Esophagus mucosa (tissue), 1 donor: ENCODE data around the gene SCAP. TPM values are rescaled to one million over a fixed set of nuclear protein-coding genes. Genes with fewer than 3 reads are reported as not detected.
"Not testable (repeated sequence)": the region's sequence is repeated elsewhere in the genome, so short reads cannot be mapped to it uniquely, and the experiment has no call there.

Experiments used
- ATAC-seq: fragments of 200-7000 bp; cut with Tn5 transposase; one replicate; pipeline ENCODE4 v1.9.1; 2020
- total RNA-seq: library from RNA; stranded (reverse); gene quantifications from one replicate; pipeline ENCODE4 v1.2.4, GENCODE V29; 2023
- donor health status: DM: yes; HTN: yes; CAD: no.

The SCAP gene
- total RNA-seq: 59.8 TPM

DNA sequence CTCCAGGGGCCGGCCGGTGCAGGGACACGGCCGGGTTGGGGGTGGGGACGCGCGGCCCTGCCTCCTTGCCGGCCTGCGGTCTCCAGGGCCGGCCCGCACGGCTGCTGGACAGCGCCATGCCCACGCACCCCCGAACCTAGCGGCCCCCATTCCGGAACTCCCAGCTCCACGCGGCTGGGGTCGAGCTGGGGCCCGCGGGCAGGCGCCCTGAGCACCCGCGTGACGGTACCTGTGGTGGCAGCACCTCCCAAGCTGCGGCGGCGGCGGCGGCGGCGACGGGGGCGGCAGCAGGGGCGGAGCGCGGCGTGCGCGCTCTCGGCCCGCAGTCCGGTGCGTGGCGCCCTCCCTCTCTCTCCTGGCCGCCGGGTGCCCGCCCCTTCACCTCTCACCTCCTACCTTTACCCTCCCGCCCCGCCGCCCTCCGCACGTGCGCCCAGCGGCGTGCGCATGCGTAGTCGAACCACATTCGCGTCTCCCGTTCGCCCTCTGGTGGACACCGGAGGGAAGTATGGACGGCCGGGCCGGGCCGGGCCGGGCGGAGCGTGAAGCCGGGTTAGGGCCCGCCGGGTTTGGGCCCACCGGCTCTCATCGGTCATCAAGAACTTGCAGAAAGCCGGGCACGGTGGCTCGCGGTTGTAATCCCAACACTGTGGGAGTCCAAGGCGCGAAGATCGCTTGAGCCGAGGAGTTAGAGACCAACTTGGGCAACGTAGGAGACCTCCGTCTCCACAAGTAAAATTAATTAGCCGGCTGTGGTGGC, at the start of gene SCAP:
Gene SCAP, minus strand, starts transcription at position 372 of the 760 bp plus-strand sequence. CDS start 32,948 bp downstream, outside the sequence.
- ATAC-seq: peak; percentile 97

DNA sequence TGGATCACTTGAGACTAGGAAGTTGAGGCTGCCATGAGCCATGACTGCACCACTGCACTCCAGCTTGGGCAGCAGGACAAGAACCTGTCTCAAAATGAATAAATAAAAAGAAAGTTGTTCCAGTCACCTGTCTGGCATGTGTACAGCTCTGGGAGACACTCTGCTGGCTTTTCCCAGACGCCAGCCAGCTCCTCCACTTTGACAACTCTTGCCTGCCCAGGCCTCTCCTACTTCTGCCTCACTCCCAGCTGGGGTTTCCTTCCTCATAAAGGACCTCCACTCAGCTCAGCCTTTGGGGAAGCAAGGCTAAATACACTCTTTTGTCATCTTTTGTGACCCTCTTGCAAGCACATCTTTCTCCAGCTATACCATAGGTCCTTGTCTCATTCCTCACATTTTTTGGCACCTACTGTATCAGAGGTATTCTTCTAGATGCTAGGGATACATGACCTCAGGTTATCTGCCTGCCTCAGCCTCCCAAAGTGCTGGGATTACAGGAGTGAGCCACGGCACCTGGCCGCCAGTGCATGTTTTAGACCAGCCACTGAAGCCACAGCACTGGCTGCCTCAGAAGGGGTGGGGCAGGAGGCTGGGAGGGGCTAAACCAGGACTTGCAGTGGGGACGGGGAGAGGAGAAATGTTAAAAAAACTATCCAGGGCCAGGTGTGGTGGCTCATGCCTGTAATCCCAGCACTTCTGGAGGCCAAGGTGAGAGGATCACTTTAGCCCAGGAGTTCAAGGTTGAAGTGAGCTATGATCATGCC, 47.8 kb upstream of the SCAP start:
- no peak for ATAC-seq

DNA sequence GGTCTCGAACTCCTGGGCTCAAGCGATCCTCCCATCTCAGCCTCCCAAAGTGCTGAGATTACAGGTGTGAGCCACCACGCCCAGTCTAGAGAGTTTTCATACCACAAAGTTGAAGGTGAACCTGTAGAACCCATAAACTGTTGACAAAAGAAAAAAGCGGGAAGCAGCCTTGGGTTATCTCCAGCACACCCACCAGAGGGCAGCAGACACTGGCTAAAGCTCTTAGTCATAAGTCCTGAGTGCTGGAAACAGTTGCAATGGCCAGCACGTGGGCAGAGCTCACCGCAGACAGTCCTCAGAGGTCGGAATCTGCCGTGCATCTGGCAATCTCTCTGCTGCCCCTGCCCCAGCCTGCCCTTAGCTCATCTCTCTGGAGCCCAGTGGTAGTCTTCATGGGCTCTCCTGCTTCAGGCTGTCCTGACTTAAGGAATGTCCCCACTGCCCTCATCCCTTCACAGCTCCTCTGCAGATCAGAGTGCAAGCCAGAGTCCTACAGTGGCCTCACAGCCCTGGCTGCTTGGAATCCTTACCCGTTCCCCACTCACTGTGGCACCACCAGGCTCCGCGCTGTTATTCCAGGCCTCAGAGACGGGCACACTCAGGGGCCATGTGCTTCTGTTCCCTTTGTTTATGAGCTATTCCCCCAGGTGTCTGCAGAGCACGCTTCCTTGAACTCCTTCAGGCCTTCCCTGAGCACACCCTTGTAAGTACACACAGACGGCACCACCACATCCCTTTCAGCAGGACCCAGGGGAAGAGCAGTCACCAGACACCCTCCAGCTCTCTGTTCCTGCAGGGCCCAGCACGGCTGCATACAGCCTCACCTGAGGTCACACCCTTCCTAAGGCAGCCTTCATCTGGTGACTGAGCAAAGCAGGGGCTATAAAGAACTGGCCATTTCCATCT, 46.6 kb upstream of the SCAP start:
- ATAC-seq: peak; percentile 95

DNA sequence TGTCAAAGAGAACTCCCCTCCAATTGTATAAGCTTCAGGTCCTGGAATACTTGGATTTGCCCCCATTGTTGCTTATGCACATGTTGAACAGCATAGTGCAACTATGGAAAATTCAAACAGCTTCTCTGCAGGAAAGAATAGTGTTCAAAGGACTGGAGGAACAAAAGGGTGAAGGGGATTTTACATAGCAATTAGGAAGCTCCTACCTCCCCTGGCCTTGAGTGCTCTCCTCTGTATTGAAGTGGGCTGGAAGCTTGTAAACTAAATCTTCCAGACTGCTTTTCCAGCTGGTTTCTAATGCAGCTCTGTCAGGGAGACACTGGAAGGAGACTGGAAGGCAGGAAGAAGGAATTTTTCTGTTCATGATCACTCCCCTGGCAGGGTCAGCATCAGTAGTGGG, 45.0 kb upstream of the SCAP start:
- ATAC-seq: no peak

- no peak for ATAC-seq
These were observed 42.2 kb upstream of the SCAP start for GRCh38 chr3:47517937-47518336.

GRCh38 chr3:47515864-47516319, 40.2 kb upstream of the SCAP start:
- ATAC-seq: no peak

DNA sequence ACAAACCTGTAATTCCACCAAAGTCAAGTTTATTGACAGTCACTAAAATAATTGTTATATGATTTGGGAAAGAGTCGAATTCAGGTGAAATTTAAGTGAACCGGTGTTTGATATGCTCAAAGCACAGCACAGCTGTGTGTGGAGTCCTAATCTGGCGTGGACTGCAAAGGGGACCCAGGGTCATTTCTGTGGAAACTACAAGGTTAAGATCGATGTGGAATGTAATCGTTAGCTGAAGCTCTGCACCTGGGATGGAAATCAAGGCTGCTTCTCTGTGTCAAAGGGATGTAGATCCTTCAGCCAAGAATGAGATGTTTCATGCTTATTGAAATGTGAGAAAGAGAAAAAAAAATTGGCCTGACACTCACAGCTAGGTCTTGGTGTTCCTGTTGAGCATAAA, 39.4 kb upstream of the SCAP start:
- ATAC-seq: no peak

DNA sequence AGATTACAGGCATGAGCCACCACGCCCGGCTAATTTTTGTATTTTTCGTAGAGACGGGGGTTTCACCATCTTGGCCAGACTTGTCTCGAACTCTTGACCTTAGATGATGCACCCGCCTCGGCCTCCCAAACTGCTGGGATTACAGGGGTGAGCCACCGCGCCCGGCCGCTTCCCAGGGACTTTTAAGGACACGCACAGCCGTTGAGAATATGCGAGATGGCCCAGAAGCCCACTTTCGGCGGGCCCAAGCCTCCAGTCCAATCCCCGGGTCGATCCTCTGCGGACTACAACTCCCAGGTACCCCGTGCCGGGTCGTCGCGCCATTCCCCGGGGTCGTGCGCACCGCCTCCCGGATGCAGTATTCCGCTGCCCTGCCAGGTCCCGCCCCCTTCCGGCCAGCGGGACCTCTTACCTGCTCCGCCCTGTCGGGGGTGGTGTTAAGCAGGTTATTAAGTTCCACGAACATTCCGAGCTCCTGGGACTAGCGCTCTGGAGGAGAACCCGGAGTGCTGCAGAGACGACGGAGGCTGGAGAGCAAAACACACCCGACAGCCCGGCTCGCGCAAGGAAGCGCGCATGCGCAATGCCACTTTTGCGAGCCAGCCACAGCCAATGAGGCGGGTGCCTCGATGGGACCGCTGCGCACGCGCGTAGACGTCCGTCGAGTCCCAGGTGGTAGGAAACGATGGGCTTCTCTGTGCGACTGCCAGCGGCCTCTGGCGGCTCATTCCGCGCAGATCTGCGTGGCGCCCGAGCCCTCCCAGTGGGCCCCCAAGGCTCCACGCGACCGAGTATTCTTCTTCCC, 37.6 kb upstream of the SCAP start, which contains the start of gene ELP6:
Gene ELP6, minus strand, starts transcription at position 588 of the 805 bp plus-strand sequence. Its CDS starts 122 bp downstream, at position 466.
- ATAC-seq: peak; percentile 99

DNA sequence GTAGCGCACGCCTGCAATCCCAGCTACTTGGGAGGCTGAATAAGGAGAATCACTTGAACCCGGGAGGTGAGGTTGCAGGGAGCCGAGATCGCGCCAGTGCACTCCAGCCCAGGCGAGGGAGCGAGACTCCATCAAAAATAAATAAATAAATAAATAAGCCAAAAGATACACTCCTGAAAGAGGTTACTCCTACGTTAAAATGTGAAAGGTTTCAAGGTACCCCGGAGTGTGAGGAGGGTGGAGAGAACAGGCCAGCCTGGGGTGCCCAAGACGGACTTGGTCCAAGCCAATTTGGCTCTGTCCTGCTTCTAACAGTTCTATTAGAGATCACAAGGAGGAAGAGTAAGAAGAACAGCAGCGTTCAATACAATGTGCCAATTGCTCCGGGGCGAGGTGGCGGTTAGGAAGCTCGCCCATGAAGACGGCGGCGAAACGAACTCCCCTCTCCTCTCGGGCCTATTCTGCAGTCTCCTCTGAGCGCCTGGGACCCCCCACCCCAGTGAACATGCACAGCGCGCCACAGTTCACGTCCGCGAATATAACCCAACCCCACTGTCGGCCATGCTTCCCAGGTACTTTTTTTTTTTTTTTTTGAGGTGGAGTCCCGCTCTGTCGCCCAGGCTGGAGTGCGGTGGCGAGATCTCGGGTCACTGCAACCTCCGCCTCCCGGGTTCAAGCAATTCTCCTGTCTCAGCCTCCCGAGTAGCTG, 36.8 kb upstream of the SCAP start:
- peak; percentile 19 for ATAC-seq

DNA sequence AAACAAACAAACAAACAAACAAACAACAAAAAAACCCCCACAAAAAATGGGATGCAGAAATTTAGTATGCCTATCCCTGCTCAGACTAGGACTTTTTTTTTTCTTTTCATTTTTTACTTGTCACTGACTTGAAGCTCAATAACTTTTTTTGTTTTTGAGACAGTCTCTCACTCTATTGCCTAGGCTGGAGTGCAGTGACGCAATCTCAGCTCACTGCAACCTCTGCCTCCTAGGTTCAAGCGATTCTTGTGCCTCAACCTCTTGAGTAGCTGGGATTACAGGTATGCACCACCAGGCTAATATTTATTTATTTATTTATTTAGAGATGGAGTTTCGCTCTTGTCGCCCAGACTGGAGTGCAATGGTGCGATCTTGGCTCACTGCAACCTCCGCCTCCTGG, 29.5 kb upstream of the SCAP start:
- ATAC-seq: not testable (repeated sequence)

- no peak for ATAC-seq
These were observed 28.4 kb upstream of the SCAP start for GRCh38 chr3:47504113-47504512.

DNA sequence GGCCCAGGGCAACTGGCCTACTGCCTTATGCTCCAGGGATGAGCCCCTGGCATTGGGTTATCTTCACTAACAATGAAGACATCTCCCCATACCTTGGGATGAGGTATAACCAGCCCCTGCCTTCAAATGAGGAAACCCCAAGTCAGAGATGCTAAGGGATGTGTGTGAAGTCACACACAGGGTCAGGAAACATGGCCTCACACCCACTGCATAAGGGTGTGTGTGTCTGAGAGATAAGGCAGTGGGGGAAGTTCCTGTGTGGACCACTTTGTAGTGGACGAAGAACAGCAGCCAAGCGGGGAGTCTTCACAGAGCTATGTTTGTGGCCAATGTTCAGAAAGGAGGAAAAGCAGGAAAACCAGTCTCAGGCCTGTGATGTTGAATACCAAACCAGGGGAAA, 27.3 kb upstream of the SCAP start:
- ATAC-seq: no peak

DNA sequence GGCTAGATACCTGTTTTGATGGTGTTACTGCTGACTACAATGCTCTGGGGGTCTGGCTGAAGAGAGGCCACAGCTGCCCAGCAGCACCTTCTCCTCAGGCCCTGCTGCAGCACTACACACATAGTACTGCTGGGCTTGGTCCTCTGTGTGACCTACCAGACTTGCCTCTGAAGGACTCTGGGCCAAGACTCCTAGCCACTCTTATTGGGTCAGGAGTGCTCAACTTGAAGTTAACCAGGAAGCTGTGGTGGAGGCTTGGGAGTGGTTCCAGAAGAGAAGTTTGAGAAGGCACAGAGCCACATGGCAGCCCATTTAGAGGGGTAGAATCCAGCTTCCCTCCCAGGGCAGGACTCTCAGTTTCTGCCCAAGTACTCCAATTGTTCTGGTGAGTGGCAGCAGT, 21.2 kb upstream of the SCAP start:
- peak; percentile 11 for ATAC-seq

DNA sequence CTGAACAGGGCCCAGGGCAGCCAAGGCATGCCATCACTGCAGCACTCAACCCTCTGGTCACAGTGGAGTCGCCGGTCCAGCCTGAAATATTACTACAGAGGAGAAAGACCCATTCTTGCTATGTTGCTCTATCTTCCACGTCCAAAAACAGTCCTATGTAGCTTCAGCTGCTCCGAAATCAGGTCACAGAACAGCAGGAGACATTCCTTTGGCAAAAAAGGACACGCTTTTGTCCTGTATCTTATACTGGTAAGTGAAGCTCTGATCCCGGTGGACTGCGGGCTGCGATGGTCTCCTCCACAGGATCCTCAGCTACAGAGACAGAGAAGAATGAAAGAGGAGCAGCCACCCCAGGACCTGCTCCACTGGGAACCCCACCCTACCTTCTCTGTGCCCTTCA, 20.1 kb upstream of the SCAP start:
- ATAC-seq: no peak

GRCh38 chr3:47495111-47495510, 19.4 kb upstream of the SCAP start:
- ATAC-seq: peak; percentile 29

GRCh38 chr3:47491777-47492176, 16.0 kb upstream of the SCAP start:
- no peak for ATAC-seq

GRCh38 chr3:47491186-47491585, 15.4 kb upstream of the SCAP start:
- ATAC-seq: no peak

DNA sequence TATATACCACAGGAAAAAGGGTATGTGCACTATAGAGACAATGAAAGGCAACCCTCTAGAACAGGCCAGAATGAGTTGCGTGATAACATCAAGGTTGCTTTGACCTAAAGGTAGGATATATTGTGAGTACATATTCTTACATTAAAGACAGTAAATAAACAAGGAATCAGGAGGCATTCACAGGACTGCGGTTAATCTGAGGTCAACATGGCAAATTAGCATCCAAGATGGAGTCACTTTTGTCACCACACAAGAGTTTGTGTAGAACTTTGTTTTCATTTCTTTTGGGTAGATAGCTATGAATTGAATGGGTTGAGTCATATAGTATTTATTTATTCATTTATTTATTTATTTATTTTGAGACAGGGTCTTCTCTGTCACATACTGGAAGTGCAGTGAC, 11.5 kb upstream of the SCAP start:
- ATAC-seq: no peak

DNA sequence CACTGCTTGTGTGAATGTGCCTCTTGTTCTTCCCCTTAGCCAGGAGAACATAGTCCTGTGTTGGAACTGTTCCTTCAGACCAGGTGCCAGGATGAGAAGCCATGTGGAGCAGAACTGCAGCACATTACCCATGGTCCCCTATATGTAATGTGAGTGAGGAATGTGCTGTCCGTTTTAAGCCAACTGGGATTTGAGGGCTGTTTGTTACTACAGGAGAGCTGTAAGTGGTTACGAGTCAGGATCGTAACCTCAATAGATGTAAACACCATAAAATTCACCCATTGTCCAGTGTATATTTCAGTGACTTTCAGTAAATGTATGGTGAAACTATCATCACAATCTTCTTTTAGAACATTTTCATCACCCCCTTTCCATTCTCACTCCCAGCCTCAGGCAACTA, 10.1 kb upstream of the SCAP start:
- ATAC-seq: no peak

DNA sequence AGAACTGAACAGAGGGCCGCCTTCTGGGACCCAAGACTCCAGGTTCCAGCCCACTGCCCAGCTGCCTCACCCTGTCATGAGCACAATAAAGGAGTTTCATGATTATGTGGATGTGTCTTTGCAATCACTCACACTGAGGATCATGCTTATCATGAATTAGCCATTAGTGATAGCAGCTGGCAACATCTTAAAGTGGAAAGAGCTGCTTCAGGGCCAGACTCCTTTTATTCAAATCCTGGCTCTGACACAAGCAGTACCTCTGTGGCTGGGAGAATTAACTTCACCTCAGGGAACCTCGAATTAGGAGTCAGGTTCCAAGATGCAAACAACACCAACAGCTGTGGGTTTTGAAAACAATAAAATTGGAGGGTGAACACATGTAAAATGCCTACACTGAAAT, 6.6 kb upstream of the SCAP start:
- no peak for ATAC-seq

- ATAC-seq: not testable (repeated sequence)
These were observed 6.0 kb upstream of the SCAP start for GRCh38 chr3:47481763-47482162.
